ENCODE data around the gene NXT1. TPM values are rescaled to one million over a fixed set of nuclear protein-coding genes. Genes with fewer than 3 reads are reported as not detected.

The NXT1 gene
- total RNA-seq, 1 donor from 2014 or later = 71.6 TPM

DNA sequence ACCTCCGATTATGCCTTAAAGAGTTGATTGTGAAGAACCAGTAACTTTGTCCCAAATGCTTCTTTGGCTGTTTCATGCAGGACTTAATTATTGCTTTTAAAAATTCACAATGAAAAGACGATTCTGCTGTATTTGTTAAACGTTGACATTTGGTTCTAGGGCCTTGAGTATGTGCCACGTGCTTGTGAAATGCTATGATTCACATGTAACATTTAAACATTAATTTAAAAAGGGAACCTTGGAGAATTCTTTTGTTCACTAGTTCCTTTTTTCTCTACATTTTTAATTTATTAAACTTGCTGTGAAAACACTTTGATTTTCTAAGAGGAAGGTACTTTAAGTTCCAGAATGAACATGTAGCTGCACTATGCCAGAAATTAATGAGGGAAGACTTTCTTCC lies 20.9 kb downstream of the NXT1 start:
- H3K27me3 ChIP-seq (ENCODE audit: control insufficient read depth, insufficient read depth, low read length) = no peaks in the 10 kb centered on the region
- TF ChIP-seq, protein P1, sequence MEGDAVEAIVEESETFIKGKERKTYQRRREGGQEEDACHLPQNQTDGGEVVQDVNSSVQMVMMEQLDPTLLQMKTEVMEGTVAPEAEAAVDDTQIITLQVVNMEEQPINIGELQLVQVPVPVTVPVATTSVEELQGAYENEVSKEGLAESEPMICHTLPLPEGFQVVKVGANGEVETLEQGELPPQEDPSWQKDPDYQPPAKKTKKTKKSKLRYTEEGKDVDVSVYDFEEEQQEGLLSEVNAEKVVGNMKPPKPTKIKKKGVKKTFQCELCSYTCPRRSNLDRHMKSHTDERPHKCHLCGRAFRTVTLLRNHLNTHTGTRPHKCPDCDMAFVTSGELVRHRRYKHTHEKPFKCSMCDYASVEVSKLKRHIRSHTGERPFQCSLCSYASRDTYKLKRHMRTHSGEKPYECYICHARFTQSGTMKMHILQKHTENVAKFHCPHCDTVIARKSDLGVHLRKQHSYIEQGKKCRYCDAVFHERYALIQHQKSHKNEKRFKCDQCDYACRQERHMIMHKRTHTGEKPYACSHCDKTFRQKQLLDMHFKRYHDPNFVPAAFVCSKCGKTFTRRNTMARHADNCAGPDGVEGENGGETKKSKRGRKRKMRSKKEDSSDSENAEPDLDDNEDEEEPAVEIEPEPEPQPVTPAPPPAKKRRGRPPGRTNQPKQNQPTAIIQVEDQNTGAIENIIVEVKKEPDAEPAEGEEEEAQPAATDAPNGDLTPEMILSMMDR (IDR thresholded peaks at IDR 0.05; ENCODE audit: insufficient read depth, low read length, poor library complexity, severe bottlenecking) = no peak
- no peak for DNase-seq (ENCODE audit: low read depth)
- no peak overlapping the region for H3K4me3 ChIP-seq (ENCODE audit: low read depth, low read length)
- peaks cover 4% of the 10 kb centered on the region for H3K36me3 ChIP-seq (ENCODE audit: control insufficient read depth, insufficient read depth, low read length)

DNA sequence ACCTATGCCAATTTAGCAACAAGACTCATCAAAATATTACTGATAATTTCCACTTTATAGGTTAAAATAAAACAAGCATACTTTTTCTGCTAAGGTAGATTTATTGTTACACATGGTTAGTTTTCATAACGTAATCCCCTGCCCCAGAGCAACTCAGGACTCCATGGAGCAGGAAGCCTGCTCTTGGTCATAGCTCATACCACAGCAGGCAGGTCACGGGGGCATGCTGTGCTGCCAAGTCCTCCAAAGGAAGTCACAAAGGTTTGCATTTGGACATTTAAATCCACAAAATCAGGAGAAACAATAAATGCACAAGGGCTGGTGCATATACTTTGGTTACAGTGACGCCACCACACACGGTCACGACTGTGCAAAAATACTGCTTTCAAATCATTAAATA lies 23.9 kb downstream of the NXT1 start:
- H3K4me3 ChIP-seq (ENCODE audit: low read depth, low read length) = no peak overlapping the region
- H3K36me3 ChIP-seq (ENCODE audit: control insufficient read depth, insufficient read depth, low read length) = peaks cover 6% of the 10 kb centered on the region
- H3K27me3 ChIP-seq (ENCODE audit: control insufficient read depth, insufficient read depth, low read length) = no peaks in the 10 kb centered on the region
- TF ChIP-seq, protein P1 (IDR thresholded peaks at IDR 0.05; ENCODE audit: insufficient read depth, low read length, poor library complexity, severe bottlenecking) = no peak
- DNase-seq (ENCODE audit: low read depth) = no peak

DNA sequence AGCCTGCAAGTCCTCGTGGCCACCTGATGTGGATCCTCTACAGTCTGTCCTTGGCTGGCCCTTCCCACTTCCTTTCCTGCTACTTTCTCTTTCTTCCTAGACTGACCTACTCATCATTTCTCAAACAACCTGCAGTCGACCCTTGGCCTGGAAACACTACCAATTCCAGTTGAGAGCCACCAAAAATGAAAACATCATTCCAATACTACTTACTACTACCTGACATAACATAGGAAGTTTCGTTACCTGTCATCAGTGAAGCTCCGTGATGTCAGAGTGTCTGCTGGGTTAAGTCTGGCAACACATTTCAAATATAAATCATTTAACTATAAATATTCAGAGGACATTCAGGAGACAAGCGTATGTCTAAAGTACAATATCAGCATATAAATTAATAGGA lies 25.2 kb downstream of the NXT1 start:
- Histone ChIP-seq H3K27me3 (ENCODE audit: control insufficient read depth, insufficient read depth, low read length) (no peaks in the 10 kb centered on the region), H3K36me3 (ENCODE audit: control insufficient read depth, insufficient read depth, low read length) (peaks cover 6% of the 10 kb centered on the region), H3K4me3 (ENCODE audit: low read depth, low read length) (no peak overlapping the region)
- TF ChIP-seq, protein P1 (IDR thresholded peaks at IDR 0.05; ENCODE audit: insufficient read depth, low read length, poor library complexity, severe bottlenecking) = no peak
- no peak for DNase-seq (ENCODE audit: low read depth)

DNA sequence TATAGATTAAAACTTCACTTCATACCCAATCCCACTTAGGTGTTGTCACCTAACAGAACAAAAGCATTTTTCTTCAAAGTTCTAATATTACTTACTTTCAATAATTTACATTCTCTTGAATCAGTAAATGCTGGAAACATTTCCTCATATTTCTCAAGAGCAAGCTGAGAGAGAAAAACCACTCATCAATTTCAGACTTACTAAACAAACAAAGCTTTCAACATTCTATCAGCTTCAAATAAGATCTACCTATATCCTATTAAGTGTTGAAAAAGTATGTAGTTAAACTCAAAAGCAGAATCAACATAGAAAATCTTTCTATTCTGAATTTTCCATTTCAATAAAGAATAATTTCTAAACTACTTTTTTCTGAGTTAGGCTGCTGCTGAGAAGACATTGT lies 29.2 kb downstream of the NXT1 start:
- H3K27me3 ChIP-seq (ENCODE audit: control insufficient read depth, insufficient read depth, low read length) = no peaks in the 10 kb centered on the region
- no peak overlapping the region for H3K4me3 ChIP-seq (ENCODE audit: low read depth, low read length)
- DNase-seq (ENCODE audit: low read depth) = no peak
- TF ChIP-seq, protein P1 (IDR thresholded peaks at IDR 0.05; ENCODE audit: insufficient read depth, low read length, poor library complexity, severe bottlenecking) = no peak
- peaks cover 5% of the 10 kb centered on the region for H3K36me3 ChIP-seq (ENCODE audit: control insufficient read depth, insufficient read depth, low read length)

DNA sequence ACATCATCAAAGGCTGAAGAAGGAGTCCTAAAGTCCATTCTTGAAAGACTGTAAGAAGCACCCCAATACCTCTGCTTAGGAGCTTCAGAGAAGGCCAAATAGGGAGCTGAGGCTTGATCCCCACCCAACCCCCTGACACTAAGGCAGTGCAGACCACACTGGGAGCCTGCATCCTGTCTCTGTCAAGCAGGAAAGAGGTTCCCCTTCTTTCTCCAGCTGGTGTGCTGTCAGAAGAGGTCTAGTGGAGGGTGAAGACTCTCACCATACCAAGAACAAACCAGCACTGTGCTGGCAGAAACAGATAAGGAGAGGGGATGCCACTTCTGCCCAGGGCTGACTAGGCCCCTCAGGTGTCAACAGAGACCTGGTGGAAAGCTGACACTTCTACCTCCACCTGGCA lies 31.3 kb downstream of the NXT1 start:
- Histone ChIP-seq H3K4me3 (ENCODE audit: low read depth, low read length) (no peak overlapping the region), H3K36me3 (ENCODE audit: control insufficient read depth, insufficient read depth, low read length) (peaks cover 3% of the 10 kb centered on the region), H3K27me3 (ENCODE audit: control insufficient read depth, insufficient read depth, low read length) (no peaks in the 10 kb centered on the region)
- no peak for DNase-seq (ENCODE audit: low read depth)
- TF ChIP-seq, protein P1 (IDR thresholded peaks at IDR 0.05; ENCODE audit: insufficient read depth, low read length, poor library complexity, severe bottlenecking) = no peak

DNA sequence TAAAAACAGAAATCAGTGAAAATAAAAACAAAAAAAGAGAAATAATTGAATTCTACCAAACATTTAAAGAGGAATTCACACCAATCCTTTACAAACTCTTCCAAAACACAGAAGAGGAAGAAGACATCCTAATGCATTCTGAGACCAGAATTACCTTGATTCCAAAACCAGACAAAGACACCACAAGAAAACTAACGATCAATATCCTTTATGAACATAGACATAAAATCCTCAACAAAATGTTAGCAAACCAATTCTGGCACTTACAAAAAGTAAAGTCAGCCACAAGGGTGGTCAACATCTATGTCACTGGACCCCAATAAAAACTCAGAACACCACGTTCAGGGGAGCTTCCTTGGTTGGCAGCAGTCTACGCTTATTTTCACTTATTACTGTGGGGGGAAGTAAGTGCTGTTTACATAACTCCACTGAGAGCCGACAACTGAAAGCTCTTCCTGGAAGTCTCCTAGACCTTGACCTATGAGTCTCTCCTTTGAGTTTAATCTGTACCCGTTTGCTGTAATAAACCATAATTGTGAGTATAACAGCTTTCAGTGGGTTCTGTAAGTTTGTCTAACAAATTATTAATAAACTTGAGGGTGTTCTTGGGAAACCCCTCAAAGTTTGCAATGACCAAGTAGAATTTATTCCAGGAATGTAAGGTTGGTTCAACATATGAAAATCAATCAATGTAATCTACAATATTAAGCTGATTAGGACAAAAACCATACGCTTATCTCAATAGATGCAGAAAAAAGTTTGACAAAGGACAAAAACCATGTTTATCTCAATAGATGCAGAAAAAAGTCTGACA lies 35.9 kb downstream of the NXT1 start:
- no peaks in the 10 kb centered on the region for H3K27me3 ChIP-seq (ENCODE audit: control insufficient read depth, insufficient read depth, low read length)
- TF ChIP-seq, protein P1 (IDR thresholded peaks at IDR 0.05; ENCODE audit: insufficient read depth, low read length, poor library complexity, severe bottlenecking) = no peak
- H3K4me3 ChIP-seq (ENCODE audit: low read depth, low read length) = no peak overlapping the region
- peaks cover 1% of the 10 kb centered on the region for H3K36me3 ChIP-seq (ENCODE audit: control insufficient read depth, insufficient read depth, low read length)
- no peak for DNase-seq (ENCODE audit: low read depth)

Measured in kidney epithelial cell (primary cell).